IPS-NIHi7 (cell line): ENCODE measurements around the gene BTBD9.

ENCODE experiments used
- DNase-seq: peaks from one replicate; pipeline ENCODE4 v3.0.0; 2012; ENCODE audit warnings: mixed read lengths; ENCODE audit errors: extremely low spot score

The BTBD9 gene

DNA sequence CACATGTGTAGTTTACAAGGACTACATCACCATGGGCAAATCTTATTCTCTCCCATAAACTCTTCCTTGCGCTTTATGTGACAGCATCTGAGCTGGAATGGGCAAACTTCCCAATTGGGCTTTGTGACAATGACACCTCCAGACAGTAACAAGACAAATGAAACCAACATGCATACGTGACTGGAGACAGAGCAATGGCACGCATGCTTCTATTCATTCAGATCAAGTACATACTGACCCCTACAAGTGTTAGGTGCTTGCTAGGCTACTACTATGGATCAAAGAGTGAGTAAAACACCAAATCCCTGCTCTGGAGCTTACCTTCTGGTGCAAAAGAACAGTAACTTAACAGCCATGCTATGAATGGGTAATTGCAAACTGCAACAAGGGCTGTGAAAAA lies 394.9 kb downstream of the BTBD9 start:
- no peak for DNase-seq

- DNase-seq: no peak
Measured at GRCh38 chr6:38241200-38241871, 398.4 kb downstream of the BTBD9 start.

GRCh38 chr6:38239719-38240451 lies 399.8 kb downstream of the BTBD9 start:
- no peak for DNase-seq

- no peak for DNase-seq
Measured at GRCh38 chr6:38236631-38237030, 403.1 kb downstream of the BTBD9 start.

- DNase-seq: no peak
Measured at GRCh38 chr6:38234934-38235682, 404.6 kb downstream of the BTBD9 start.

GRCh38 chr6:38234141-38234540 lies 405.6 kb downstream of the BTBD9 start:
- peak; percentile 48 for DNase-seq

- no peak for DNase-seq
Measured at GRCh38 chr6:38233161-38233791, 406.5 kb downstream of the BTBD9 start.

- DNase-seq: no peak
Measured at GRCh38 chr6:38225766-38226165, 414.0 kb downstream of the BTBD9 start.

DNA sequence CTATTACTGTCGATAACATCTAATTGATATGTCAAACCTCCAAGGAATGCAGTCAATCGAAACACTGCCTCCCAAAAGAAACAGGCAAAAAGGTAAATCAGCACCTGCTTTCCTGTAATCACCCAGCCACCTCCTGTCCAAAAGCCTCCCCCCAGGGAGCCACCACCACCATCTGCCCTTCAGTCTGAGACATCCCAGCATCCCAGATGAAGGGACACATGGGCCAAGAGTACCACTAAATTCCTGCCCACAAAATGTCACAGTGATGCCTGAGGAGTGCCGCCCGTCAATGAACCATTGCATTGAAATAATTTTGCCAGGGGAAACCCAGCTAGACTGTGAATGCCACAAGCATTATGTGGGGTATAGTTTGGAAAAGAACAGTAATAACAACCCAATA lies 418.5 kb downstream of the BTBD9 start:
- DNase-seq: no peak

DNA sequence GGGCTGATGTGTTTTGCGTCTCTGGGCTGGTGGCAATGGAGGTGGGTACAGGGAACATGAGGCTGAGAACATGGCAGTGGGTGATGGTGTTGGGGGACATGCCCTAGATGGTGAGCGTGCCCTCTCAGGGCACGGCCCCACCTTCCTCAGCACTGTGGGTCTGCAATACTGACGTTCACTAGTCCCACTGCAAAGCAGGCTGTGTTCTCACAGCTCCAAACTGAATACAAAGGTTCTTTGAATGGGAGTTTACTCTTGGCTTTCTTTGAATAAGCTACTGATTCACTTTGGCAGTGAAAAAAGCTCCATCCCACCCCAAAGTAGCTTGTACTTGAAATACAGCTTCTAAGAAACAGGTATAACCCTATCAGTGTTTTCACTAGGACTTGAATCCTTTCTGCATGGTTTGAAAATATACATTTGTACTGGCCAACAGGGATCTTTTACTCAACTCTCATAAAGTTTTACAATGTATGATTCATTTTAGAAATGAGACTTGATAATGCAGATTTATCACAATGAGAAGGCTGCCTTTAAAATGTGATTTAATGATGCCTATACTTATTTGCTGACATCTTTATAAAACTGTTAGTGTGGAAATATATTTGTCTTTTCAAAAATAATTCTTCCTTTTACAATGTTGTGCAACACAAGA lies 419.5 kb downstream of the BTBD9 start:
- no peak for DNase-seq

- no peak for DNase-seq
Measured at GRCh38 chr6:38218235-38218634, 421.5 kb downstream of the BTBD9 start.

GRCh38 chr6:38216451-38216850 lies 423.3 kb downstream of the BTBD9 start:
- no peak for DNase-seq

- DNase-seq: no peak
Measured at GRCh38 chr6:38215651-38216311, 423.9 kb downstream of the BTBD9 start.

- DNase-seq: no peak
Measured at GRCh38 chr6:38215225-38215624, 424.5 kb downstream of the BTBD9 start.

- DNase-seq: no peak
Measured at GRCh38 chr6:38214159-38214558, 425.6 kb downstream of the BTBD9 start.

- DNase-seq: no peak
Measured at GRCh38 chr6:38213251-38213658, 426.5 kb downstream of the BTBD9 start.

DNA sequence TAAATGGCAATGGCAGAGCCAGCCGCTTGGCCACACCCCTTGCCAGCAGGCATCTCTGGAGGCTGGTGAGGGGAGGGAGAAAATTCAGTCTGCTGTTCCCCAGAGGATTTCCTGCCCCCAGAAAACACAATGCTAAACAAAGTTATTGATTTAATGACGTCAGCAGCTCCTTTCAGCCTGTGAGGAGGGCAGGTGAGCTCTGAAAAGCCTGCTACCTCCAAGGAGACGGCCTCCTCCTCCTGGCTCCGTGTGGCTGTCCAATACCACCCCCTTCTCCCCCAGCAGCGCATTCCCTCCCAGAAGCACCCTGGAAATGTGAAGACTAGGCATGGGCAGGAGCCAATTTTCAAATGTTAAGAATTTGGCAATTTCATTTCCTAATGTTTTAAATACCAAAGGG lies 427.1 kb downstream of the BTBD9 start:
- no peak for DNase-seq

GRCh38 chr6:38212116-38212515 lies 427.6 kb downstream of the BTBD9 start:
- DNase-seq: no peak

DNA sequence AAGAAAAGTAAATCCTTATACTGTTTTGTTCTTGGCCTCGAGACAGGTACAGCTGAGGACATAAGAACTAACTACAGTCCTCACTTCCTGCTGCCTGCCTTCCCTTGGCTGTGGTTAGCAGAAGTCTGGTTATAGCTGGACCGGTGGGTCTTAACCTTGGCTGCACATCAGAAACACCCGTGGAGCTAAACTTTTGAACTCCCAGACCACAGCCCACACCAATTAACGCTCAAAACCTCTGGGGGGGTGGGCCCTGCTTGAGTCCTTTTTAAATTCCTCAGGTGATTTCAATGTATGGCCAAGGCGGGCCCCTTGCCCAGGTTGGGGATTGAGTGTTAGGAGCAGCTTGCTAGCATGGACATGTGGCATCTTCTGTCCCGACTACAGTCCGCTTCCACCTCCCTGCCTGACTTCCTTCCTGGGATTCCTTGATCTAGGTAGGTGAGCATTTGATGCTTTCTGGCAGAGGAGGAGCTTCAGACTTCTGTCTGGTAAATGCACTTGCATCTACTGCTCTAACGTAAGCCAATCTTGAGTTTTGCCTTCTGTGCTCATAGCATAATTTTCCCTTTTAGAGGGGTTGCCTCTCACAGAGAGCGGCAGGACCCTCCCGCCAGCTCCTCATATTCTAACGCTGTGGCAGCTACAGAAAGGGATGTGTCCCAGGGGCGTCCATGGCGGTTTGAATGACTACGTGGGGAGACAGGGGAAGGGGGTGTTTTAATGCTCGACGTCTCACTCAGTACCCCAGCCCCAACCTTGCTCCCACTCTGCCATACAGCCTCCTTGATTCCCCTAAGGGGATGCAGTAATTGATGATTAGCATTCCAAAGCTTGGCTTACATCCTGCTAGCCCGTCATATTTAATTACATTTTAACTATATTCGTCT lies 430.1 kb downstream of the BTBD9 start:
- DNase-seq: no peak

DNA sequence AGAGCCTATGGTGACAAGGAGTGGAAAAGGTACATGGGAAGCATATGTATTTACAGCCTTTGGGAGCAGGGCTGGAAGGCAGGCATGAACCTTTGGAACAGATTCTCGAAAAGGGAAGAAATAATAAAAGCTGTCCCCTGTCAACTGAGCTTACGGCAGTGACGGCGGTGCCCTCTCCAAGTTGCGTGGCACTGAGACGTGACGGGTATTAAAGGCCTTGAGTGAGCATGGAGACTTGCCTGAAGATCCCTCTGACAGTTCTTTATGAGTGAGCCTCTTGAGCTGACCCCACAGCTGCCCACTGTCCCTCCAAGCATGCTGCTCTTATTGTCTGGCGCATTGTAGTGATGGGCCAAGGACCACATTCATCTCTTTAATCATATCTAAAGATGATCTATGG lies 431.7 kb downstream of the BTBD9 start:
- DNase-seq: no peak
